ENCODE data around the gene DPP10.

The DPP10 gene

DNA sequence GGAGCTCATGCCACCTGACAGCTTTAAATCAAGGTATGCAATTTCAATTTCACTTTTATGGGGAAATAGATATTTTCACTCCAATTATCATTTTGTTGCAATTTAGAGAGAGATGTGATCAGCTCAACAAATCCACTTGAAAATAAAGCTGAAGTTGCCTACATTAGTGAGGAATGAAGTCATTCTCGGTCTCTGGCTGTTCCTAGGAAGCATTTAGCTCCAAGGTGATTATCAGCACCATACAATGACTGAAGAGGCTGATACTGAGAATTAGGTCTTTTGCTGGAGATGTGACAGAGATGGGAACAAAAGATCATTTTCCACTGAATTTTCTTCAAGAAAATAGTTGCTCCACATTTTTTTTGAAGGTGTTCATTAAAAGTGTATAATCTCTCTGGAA, 1303.7 kb downstream of the DPP10 start:
- H3K36me3 ChIP-seq (ENCODE audit: control insufficient read depth, insufficient read depth, low read length, severe bottlenecking), result no peaks in the 10 kb centered on the region
- H3K4me3 ChIP-seq (ENCODE audit: low read length), result no peak overlapping the region
- no peak overlapping the region for H3K9ac ChIP-seq (ENCODE audit: low read length)
- DNase-seq (ENCODE audit: low read depth), result no peak
- H3K4me1 ChIP-seq (ENCODE audit: control insufficient read depth, insufficient read depth, low read length), result no peaks in the 10 kb centered on the region
- H3K9me3 ChIP-seq (ENCODE audit: control insufficient read depth, low read length), result peaks cover 9% of the 10 kb centered on the region
- no peaks in the 10 kb centered on the region for H3K27me3 ChIP-seq (replicated peaks; ENCODE audit: control insufficient read depth, insufficient read depth, low read length)

- DNase-seq (ENCODE audit: low read depth), result no peak
- H3K4me3 ChIP-seq (ENCODE audit: low read length), result no peak overlapping the region
- no peaks in the 10 kb centered on the region for H3K27me3 ChIP-seq (replicated peaks; ENCODE audit: control insufficient read depth, insufficient read depth, low read length)
- no peaks in the 10 kb centered on the region for H3K36me3 ChIP-seq (ENCODE audit: control insufficient read depth, insufficient read depth, low read length, severe bottlenecking)
- no peaks in the 10 kb centered on the region for H3K9me3 ChIP-seq (ENCODE audit: control insufficient read depth, low read length)
- no peaks in the 10 kb centered on the region for H3K4me1 ChIP-seq (ENCODE audit: control insufficient read depth, insufficient read depth, low read length)
- no peak overlapping the region for H3K9ac ChIP-seq (ENCODE audit: low read length)
These were observed 1314.8 kb downstream of the DPP10 start for GRCh38 chr2:115757286-115757685.

DNA sequence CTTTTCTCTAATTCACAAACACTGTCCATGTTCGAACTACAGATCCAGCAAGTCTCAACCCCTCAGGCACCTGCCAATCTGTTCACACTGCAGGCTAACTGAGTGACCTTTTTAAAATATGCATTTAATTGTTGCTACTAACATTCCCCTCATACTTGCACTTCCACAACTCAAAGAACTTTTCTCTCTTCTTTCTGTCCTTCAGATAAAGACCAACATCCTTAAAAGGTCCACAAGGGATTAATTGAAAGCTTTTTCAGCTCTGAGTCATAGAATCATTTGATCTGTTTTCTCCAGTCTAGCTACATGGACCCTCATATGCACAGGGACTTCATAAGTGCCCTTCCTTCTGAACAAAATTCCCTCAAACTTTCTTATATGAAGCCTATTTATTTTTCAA, 1321.2 kb downstream of the DPP10 start:
- Histone ChIP-seq H3K4me1 (ENCODE audit: control insufficient read depth, insufficient read depth, low read length) (no peaks in the 10 kb centered on the region), H3K36me3 (ENCODE audit: control insufficient read depth, insufficient read depth, low read length, severe bottlenecking) (no peaks in the 10 kb centered on the region), H3K9ac (ENCODE audit: low read length) (no peak overlapping the region), H3K9me3 (ENCODE audit: control insufficient read depth, low read length) (no peaks in the 10 kb centered on the region), H3K4me3 (ENCODE audit: low read length) (no peak overlapping the region), H3K27me3 (replicated peaks; ENCODE audit: control insufficient read depth, insufficient read depth, low read length) (no peaks in the 10 kb centered on the region)
- no peak for DNase-seq (ENCODE audit: low read depth)

GRCh38 chr2:115771516-115771915, 1329.1 kb downstream of the DPP10 start:
- H3K27me3 ChIP-seq (replicated peaks; ENCODE audit: control insufficient read depth, insufficient read depth, low read length), result no peaks in the 10 kb centered on the region
- H3K9ac ChIP-seq (ENCODE audit: low read length), result no peak overlapping the region
- H3K4me1 ChIP-seq (ENCODE audit: control insufficient read depth, insufficient read depth, low read length), result no peaks in the 10 kb centered on the region
- H3K9me3 ChIP-seq (ENCODE audit: control insufficient read depth, low read length), result no peaks in the 10 kb centered on the region
- no peak overlapping the region for H3K4me3 ChIP-seq (ENCODE audit: low read length)
- no peaks in the 10 kb centered on the region for H3K36me3 ChIP-seq (ENCODE audit: control insufficient read depth, insufficient read depth, low read length, severe bottlenecking)
- no peak for DNase-seq (ENCODE audit: low read depth)

DNA sequence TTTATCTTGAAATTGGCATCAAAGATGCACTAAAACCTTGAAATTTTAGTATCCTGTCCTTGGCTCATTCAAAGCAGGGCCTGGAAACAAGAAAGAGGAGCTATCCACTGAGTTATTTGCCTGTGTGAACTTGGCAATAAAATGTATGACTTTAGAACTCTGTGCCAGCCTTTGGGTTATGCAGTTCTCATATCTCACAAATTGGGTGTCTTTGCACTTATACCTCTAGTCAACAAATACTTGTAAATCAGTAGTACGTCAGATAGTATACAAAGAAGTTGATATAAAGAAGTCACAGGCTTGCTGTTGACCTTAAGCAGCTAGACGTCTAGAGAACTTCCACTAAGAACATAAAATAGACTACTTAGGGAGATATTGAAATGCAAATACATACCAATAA, 1331.9 kb downstream of the DPP10 start:
- Histone ChIP-seq H3K9me3 (ENCODE audit: control insufficient read depth, low read length) (no peaks in the 10 kb centered on the region), H3K4me1 (ENCODE audit: control insufficient read depth, insufficient read depth, low read length) (no peaks in the 10 kb centered on the region), H3K27me3 (replicated peaks; ENCODE audit: control insufficient read depth, insufficient read depth, low read length) (no peaks in the 10 kb centered on the region), H3K9ac (ENCODE audit: low read length) (no peak overlapping the region), H3K4me3 (ENCODE audit: low read length) (no peak overlapping the region), H3K36me3 (ENCODE audit: control insufficient read depth, insufficient read depth, low read length, severe bottlenecking) (no peaks in the 10 kb centered on the region)
- DNase-seq (ENCODE audit: low read depth), result no peak

DNA sequence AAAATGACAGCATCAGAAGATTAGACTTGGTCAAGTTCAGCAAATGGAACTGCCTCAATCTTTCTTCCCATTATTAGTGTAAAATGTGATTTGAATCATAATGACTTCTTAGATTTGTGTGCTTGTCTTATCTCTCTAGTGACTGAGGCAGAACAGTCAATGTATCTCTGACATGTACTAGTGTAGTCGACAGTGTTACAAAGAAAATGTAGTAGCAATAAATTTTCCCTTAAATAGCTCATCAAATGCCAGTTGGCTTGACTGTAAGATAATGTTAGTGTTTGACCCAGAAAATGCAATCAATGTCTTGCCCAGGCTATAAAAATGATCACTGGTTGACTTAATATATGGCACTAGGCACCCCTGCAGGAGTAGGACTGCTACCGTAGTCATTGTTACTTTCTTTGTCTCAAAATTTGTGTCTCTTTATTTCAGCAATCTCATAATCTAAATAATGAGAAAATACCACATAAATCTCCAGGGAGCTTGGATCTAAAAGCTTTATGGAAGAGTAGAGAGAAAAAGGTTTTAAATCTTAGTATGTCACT, 1336.7 kb downstream of the DPP10 start:
- Histone ChIP-seq H3K4me1 (ENCODE audit: control insufficient read depth, insufficient read depth, low read length) (no peaks in the 10 kb centered on the region), H3K9me3 (ENCODE audit: control insufficient read depth, low read length) (no peaks in the 10 kb centered on the region), H3K9ac (ENCODE audit: low read length) (no peak overlapping the region), H3K36me3 (ENCODE audit: control insufficient read depth, insufficient read depth, low read length, severe bottlenecking) (no peaks in the 10 kb centered on the region), H3K27me3 (replicated peaks; ENCODE audit: control insufficient read depth, insufficient read depth, low read length) (no peaks in the 10 kb centered on the region), H3K4me3 (ENCODE audit: low read length) (no peak overlapping the region)
- DNase-seq (ENCODE audit: low read depth), result no peak

DNA sequence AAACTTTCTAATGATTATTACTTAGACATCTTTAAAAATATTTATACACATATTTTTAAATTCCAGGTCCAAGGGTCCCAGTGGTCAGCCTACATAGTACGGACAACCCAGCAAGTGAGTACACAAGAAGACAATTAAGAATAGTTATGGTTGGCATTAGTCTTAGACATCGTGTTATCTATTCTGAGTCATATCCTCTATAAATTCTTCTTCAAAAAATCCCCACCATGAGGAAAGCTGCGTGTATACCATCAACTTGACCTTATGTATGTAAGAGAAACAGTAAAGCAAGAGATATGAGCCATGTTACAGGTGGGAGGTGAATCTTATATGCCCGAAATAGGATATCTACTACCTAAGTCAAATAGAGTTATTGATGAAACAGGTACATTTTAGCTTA, 1339.8 kb downstream of the DPP10 start:
- DNase-seq (ENCODE audit: low read depth), result no peak
- Histone ChIP-seq H3K9ac (ENCODE audit: low read length) (no peak overlapping the region), H3K27me3 (replicated peaks; ENCODE audit: control insufficient read depth, insufficient read depth, low read length) (no peaks in the 10 kb centered on the region), H3K9me3 (ENCODE audit: control insufficient read depth, low read length) (peaks cover 7% of the 10 kb centered on the region), H3K4me1 (ENCODE audit: control insufficient read depth, insufficient read depth, low read length) (no peaks in the 10 kb centered on the region), H3K36me3 (ENCODE audit: control insufficient read depth, insufficient read depth, low read length, severe bottlenecking) (no peaks in the 10 kb centered on the region), H3K4me3 (ENCODE audit: low read length) (no peak overlapping the region)

- Histone ChIP-seq H3K4me3 (ENCODE audit: low read length) (no peak overlapping the region), H3K9ac (ENCODE audit: low read length) (no peak overlapping the region), H3K9me3 (ENCODE audit: control insufficient read depth, low read length) (peaks cover 2% of the 10 kb centered on the region), H3K27me3 (replicated peaks; ENCODE audit: control insufficient read depth, insufficient read depth, low read length) (no peaks in the 10 kb centered on the region), H3K36me3 (ENCODE audit: control insufficient read depth, insufficient read depth, low read length, severe bottlenecking) (no peaks in the 10 kb centered on the region), H3K4me1 (ENCODE audit: control insufficient read depth, insufficient read depth, low read length) (no peaks in the 10 kb centered on the region)
- no peak for DNase-seq (ENCODE audit: low read depth)
These were observed 1353.6 kb downstream of the DPP10 start for GRCh38 chr2:115796078-115796477.

- DNase-seq (ENCODE audit: low read depth), result no peak
- H3K36me3 ChIP-seq (ENCODE audit: control insufficient read depth, insufficient read depth, low read length, severe bottlenecking), result no peaks in the 10 kb centered on the region
- H3K27me3 ChIP-seq (replicated peaks; ENCODE audit: control insufficient read depth, insufficient read depth, low read length), result no peaks in the 10 kb centered on the region
These were observed 1364.8 kb downstream of the DPP10 start for GRCh38 chr2:115807276-115807675.

GRCh38 chr2:115825912-115826311, 1383.5 kb downstream of the DPP10 start:
- no peaks in the 10 kb centered on the region for H3K36me3 ChIP-seq (ENCODE audit: control insufficient read depth, insufficient read depth, low read length, severe bottlenecking)
- no peak overlapping the region for H3K9ac ChIP-seq (ENCODE audit: low read length)
- H3K4me3 ChIP-seq (ENCODE audit: low read length), result no peak overlapping the region
- no peaks in the 10 kb centered on the region for H3K4me1 ChIP-seq (ENCODE audit: control insufficient read depth, insufficient read depth, low read length)
- DNase-seq (ENCODE audit: low read depth), result no peak
- no peaks in the 10 kb centered on the region for H3K27me3 ChIP-seq (replicated peaks; ENCODE audit: control insufficient read depth, insufficient read depth, low read length)
- H3K9me3 ChIP-seq (ENCODE audit: control insufficient read depth, low read length), result peaks cover 4% of the 10 kb centered on the region

More at GRCh38 chr2:115807276-115807675, 1364.8 kb downstream of the DPP10 start:
- no peak overlapping the region for H3K4me3 ChIP-seq (ENCODE audit: low read length)
- no peaks in the 10 kb centered on the region for H3K9me3 ChIP-seq (ENCODE audit: control insufficient read depth, low read length)
- H3K9ac ChIP-seq (ENCODE audit: low read length), result no peak overlapping the region
- no peaks in the 10 kb centered on the region for H3K4me1 ChIP-seq (ENCODE audit: control insufficient read depth, insufficient read depth, low read length)

GRCh38 chr2:115833196-115833595, 1390.8 kb downstream of the DPP10 start:
- no peak overlapping the region for H3K9ac ChIP-seq (ENCODE audit: low read length)
- H3K27me3 ChIP-seq (replicated peaks; ENCODE audit: control insufficient read depth, insufficient read depth, low read length), result no peaks in the 10 kb centered on the region
- no peaks in the 10 kb centered on the region for H3K36me3 ChIP-seq (ENCODE audit: control insufficient read depth, insufficient read depth, low read length, severe bottlenecking)
- H3K9me3 ChIP-seq (ENCODE audit: control insufficient read depth, low read length), result no peaks in the 10 kb centered on the region
- H3K4me3 ChIP-seq (ENCODE audit: low read length), result no peak overlapping the region
- no peaks in the 10 kb centered on the region for H3K4me1 ChIP-seq (ENCODE audit: control insufficient read depth, insufficient read depth, low read length)
- DNase-seq (ENCODE audit: low read depth), result no peak

GRCh38 chr2:115838539-115838938, 1396.1 kb downstream of the DPP10 start:
- Histone ChIP-seq H3K36me3 (ENCODE audit: control insufficient read depth, insufficient read depth, low read length, severe bottlenecking) (no peaks in the 10 kb centered on the region), H3K9me3 (ENCODE audit: control insufficient read depth, low read length) (no peaks in the 10 kb centered on the region), H3K4me3 (ENCODE audit: low read length) (no peak overlapping the region), H3K27me3 (replicated peaks; ENCODE audit: control insufficient read depth, insufficient read depth, low read length) (no peaks in the 10 kb centered on the region), H3K9ac (ENCODE audit: low read length) (no peak overlapping the region), H3K4me1 (ENCODE audit: control insufficient read depth, insufficient read depth, low read length) (no peaks in the 10 kb centered on the region)
- DNase-seq (ENCODE audit: low read depth), result no peak
